HepG2 (cell line): ENCODE results near the gene NSMCE1. TPM values are rescaled to one million over a fixed set of nuclear protein-coding genes. Genes with fewer than 3 reads are reported as not detected.

Source experiments
- ARNTL ChIP-seq: sonication (generic); formaldehyde crosslinking; IDR thresholded peaks from 2 replicates; pipeline ENCODE4 v1.4.0; 2020; ENCODE audit warnings: mild to moderate bottlenecking, missing genetic modification reagents
- DPF2 ChIP-seq: sonication (generic); formaldehyde crosslinking; IDR thresholded peaks from 2 replicates; pipeline ENCODE4 v1.4.0; 2020; ENCODE audit warnings: mild to moderate bottlenecking, low read depth, missing genetic modification reagents, borderline replicate concordance
- DZIP1 ChIP-seq: sonication (generic); formaldehyde crosslinking; IDR thresholded peaks from 2 replicates; pipeline ENCODE4 v1.5.0; 2020; ENCODE audit warnings: mild to moderate bottlenecking, missing genetic modification reagents
- HNRNPK ChIP-seq: fragments of 200-400 bp; formaldehyde crosslinking; IDR thresholded peaks from 2 replicates; pipeline ENCODE4 v1.6.1; 2018; ENCODE audit warnings: low read length, low read depth, moderate library complexity, mild to moderate bottlenecking; ENCODE audit not compliant: poor library complexity, severe bottlenecking
- KMT2B ChIP-seq: IDR thresholded peaks from 2 replicates; pipeline ENCODE4 v1.6.1; 2016; ENCODE audit warnings: missing genetic modification reagents, missing compliant biosample characterization
- MATR3 ChIP-seq: sonication (generic); formaldehyde crosslinking; IDR thresholded peaks from 2 replicates; pipeline ENCODE4 v1.4.0; 2020; ENCODE audit warnings: missing genetic modification reagents
- MEIS1 ChIP-seq: sonication (generic); formaldehyde crosslinking; IDR thresholded peaks from 2 replicates; pipeline ENCODE4 v1.9.0; 2021; ENCODE audit warnings: mild to moderate bottlenecking, missing genetic modification reagents, moderate library complexity, borderline replicate concordance
- MTA1 ChIP-seq: sonication (generic); formaldehyde crosslinking; IDR thresholded peaks from 2 replicates; pipeline ENCODE4 v1.4.0; 2020; ENCODE audit warnings: missing genetic modification reagents, mild to moderate bottlenecking, borderline replicate concordance
- MXD4 ChIP-seq: IDR thresholded peaks from 2 replicates; pipeline ENCODE4 v1.6.1; 2016; ENCODE audit warnings: mild to moderate bottlenecking, missing biosample characterization, missing genetic modification reagents
- RBM22 ChIP-seq: fragments of 200-400 bp; formaldehyde crosslinking; optimal IDR thresholded peaks from 2 replicates; pipeline ENCODE3; 2017; ENCODE audit warnings: mild to moderate bottlenecking, low read length, moderate library complexity
- SCMH1 ChIP-seq: sonication (generic); formaldehyde crosslinking; IDR thresholded peaks from 2 replicates; pipeline ENCODE4 v1.9.0; 2021; ENCODE audit warnings: missing genetic modification reagents, mild to moderate bottlenecking, borderline replicate concordance
- SETDB1 ChIP-seq: sonication (generic); formaldehyde crosslinking; IDR thresholded peaks from 2 replicates; pipeline ENCODE4 v1.5.1; 2020; ENCODE audit warnings: missing genetic modification reagents, mild to moderate bottlenecking, borderline replicate concordance
- TARDBP ChIP-seq: sonication (generic); formaldehyde crosslinking; IDR thresholded peaks from 2 replicates; pipeline ENCODE4 v1.8.0; 2022; ENCODE audit warnings: mild to moderate bottlenecking, missing genetic modification reagents
- TFAP4 ChIP-seq: sonication (generic); IDR thresholded peaks from 2 replicates; pipeline ENCODE4 v1.6.1; 2016; ENCODE audit warnings: low read depth, borderline replicate concordance
- TMF1 ChIP-seq: sonication (generic); formaldehyde crosslinking; IDR thresholded peaks from 2 replicates; pipeline ENCODE4 v1.8.1; 2022; ENCODE audit warnings: low read depth, missing genetic modification reagents
- XBP1 ChIP-seq: sonication (generic); formaldehyde crosslinking; IDR thresholded peaks from 2 replicates; pipeline ENCODE4 v1.5.0; 2020; ENCODE audit warnings: missing genetic modification reagents
- XRCC5 ChIP-seq: fragments of 200-400 bp; formaldehyde crosslinking; optimal IDR thresholded peaks from 2 replicates; pipeline ENCODE3; 2017; ENCODE audit warnings: mild to moderate bottlenecking, low read length
- ZC3H13 ChIP-seq: sonication (generic); formaldehyde crosslinking; IDR thresholded peaks from 2 replicates; pipeline ENCODE4 v1.8.1; 2023; ENCODE audit warnings: mild to moderate bottlenecking, missing genetic modification reagents, moderate library complexity
- ZNF225 ChIP-seq: sonication (generic); formaldehyde crosslinking; IDR thresholded peaks from 2 replicates; pipeline ENCODE4 v1.4.0; 2020; ENCODE audit warnings: mild to moderate bottlenecking, missing genetic modification reagents
- ZNF317 ChIP-seq: sonication (generic); formaldehyde crosslinking; IDR thresholded peaks from 2 replicates; pipeline ENCODE4 v1.5.0; 2020; ENCODE audit warnings: mild to moderate bottlenecking, missing genetic modification reagents
- ZNF460 ChIP-seq: sonication (generic); formaldehyde crosslinking; IDR thresholded peaks from 2 replicates; pipeline ENCODE4 v1.5.1; 2020; ENCODE audit warnings: missing genetic modification reagents, mild to moderate bottlenecking, borderline replicate concordance
- ZNF510 ChIP-seq: sonication (generic); formaldehyde crosslinking; IDR thresholded peaks from 2 replicates; pipeline ENCODE4 v1.4.0; 2020; ENCODE audit warnings: low read depth, mild to moderate bottlenecking, missing genetic modification reagents
- polyA plus RNA-seq, 8 experiments: library from polyadenylated mRNA; depleted of rRNA in 3 of 8; stranded (reverse) in 7 of 8; unstranded in 1 of 8; fragments of >200 nt; fragmentation: Illumina TruSeq in 4 of 8; extraction: Trizol in 4 of 8; gene quantifications; 2 replicates each; pipeline versions ENCODE4 v1.2.1 to v1.2.3, GENCODE V29; 2011 to 2016; ENCODE audit warnings: low read depth in 4 of 8, missing spikeins in 1 of 8, mixed read lengths in 1 of 8; ENCODE audit not compliant: insufficient read depth in 1 of 8
- total RNA-seq, 5 experiments: library from RNA; depleted of rRNA; stranded (reverse); fragments of >200 nt; fragmentation: Illumina TruSeq; extraction: Trizol; gene quantifications; 2 replicates each; pipeline ENCODE4 v1.2.3, GENCODE V29; 2016; ENCODE audit warnings: low read depth in 1 of 5
- TF ChIP-seq, protein P1 (sequence below): sonication (generic); formaldehyde crosslinking; IDR thresholded peaks from 2 replicates; pipeline ENCODE4 v1.4.0; 2020; ENCODE audit warnings: missing genetic modification reagents, mild to moderate bottlenecking, borderline replicate concordance
- TF ChIP-seq, protein P2 (sequence below): IDR thresholded peaks from 2 replicates; pipeline ENCODE4 v1.6.1; 2016

Gene NSMCE1
- total and polyA plus RNA-seq, 2 of the 13 experiments (the other 11 are each of a cell fraction or from before 2014, with no cell fraction given) = 42.7 to 52.9 TPM

DNA sequence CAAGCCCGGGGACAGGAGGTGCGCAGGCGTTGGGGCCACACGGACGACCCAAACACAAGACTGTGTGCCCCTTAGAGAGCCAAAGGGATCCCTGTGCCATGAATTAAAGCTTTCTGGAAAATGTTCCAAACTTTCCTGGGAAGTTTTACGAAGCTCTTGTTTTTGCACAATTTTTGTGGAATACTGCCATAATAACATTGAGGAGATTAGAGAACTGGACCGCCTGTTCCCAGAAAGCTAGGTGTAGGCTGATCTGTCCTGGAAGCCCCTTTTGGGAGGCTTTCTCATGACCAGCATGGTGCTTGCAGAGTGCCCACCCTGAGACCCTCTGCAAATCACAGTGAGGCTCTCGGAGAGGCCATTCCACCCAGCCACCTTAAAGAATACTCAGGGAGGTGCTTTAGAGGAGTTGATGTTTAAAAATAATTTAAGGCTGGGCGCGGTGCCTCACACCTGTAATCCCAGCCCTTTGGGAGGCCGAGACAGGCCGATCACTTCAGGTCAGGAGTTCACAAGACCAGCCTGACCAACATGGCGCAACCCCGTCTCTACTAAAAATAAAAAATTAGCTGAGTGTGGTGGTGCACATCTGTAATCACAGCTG, 64.2 kb downstream of the NSMCE1 start (continued):
- TF ChIP-seq, protein P1, sequence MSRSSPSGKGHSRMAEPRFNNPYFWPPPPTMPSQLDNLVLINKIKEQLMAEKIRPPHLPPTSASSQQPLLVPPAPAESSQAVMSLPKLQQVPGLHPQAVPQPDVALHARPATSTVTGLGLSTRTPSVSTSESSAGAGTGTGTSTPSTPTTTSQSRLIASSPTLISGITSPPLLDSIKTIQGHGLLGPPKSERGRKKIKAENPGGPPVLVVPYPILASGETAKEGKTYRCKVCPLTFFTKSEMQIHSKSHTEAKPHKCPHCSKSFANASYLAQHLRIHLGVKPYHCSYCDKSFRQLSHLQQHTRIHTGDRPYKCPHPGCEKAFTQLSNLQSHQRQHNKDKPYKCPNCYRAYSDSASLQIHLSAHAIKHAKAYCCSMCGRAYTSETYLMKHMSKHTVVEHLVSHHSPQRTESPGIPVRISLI (CRISPR knock-in tag) = 0 out of 2 replicates have a peak, but pooled peaks have one; percentile 57
- TF ChIP-seq DZIP1 (CRISPR knock-in tag) = 0 out of 2 replicates have a peak, but pooled peaks have one; percentile 10
- 0 out of 2 replicates have a peak, but pooled peaks have one; percentile 2 for TF ChIP-seq TARDBP (CRISPR knock-in tag)
- no peak for TF ChIP-seq TFAP4
- TF ChIP-seq MTA1 (CRISPR knock-in tag) = 0 out of 2 replicates have a peak, but pooled peaks have one; percentile 80
- no peak for TF ChIP-seq SETDB1
- no peak for TF ChIP-seq MXD4 (CRISPR knock-in tag)
- TF ChIP-seq ZNF460 (CRISPR knock-in tag) = 0 out of 2 replicates have a peak, but pooled peaks have one; percentile 28
- TF ChIP-seq RBM22 = peak; percentile 21
- TF ChIP-seq MATR3 (CRISPR knock-in tag) = no peak
- no peak for TF ChIP-seq HNRNPK
- no peak for TF ChIP-seq XBP1 (CRISPR knock-in tag)
- no peak for TF ChIP-seq TMF1
- TF ChIP-seq XRCC5 = no peak
- TF ChIP-seq ZNF317 = 0 out of 2 replicates have a peak, but pooled peaks have one; percentile 8
- peak; percentile 68; the same call in 1 of the 2 replicates for TF ChIP-seq ARNTL
- TF ChIP-seq MEIS1 = no peak
- TF ChIP-seq ZNF510 = no peak; the same call in 1 of the 2 replicates
- TF ChIP-seq ZNF225 (CRISPR knock-in tag) = 0 out of 2 replicates have a peak, but pooled peaks have one; percentile 16
- TF ChIP-seq ZC3H13 (CRISPR knock-in tag) = 0 out of 2 replicates have a peak, but pooled peaks have one; percentile 1
- TF ChIP-seq SCMH1 = no peak
- TF ChIP-seq, protein P2, sequence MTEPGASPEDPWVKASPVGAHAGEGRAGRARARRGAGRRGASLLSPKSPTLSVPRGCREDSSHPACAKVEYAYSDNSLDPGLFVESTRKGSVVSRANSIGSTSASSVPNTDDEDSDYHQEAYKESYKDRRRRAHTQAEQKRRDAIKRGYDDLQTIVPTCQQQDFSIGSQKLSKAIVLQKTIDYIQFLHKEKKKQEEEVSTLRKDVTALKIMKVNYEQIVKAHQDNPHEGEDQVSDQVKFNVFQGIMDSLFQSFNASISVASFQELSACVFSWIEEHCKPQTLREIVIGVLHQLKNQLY (CRISPR knock-in tag) = no peak
- 0 out of 2 replicates have a peak, but pooled peaks have one; percentile 19 for TF ChIP-seq DPF2 (CRISPR knock-in tag)
- TF ChIP-seq KMT2B (CRISPR knock-in tag) = 0 out of 2 replicates have a peak, but pooled peaks have one; percentile 10
